Trophoblast cell (in vitro differentiated cells and primary cell): Measurements from ENCODE around the gene PKD1.

Experiments
- DNase-seq, 2 donors: peaks; one replicate each; pipeline ENCODE4 v3.0.0-alpha.2; 2016
- H2AFZ ChIP-seq: 2 replicates; pipeline ENCODE4 v1.6.1; 2013; ENCODE audit warnings: low read length, moderate library complexity, mild to moderate bottlenecking; ENCODE audit not compliant: insufficient read depth, poor library complexity
- H2AK5ac ChIP-seq: 2 replicates; pipeline ENCODE4 v1.6.1; 2013; ENCODE audit warnings: mild to moderate bottlenecking, low read length
- H2BK120ac ChIP-seq: 2 replicates; pipeline ENCODE4 v1.6.1; 2013; ENCODE audit warnings: low read length, mild to moderate bottlenecking, moderate library complexity; ENCODE audit not compliant: insufficient read depth, poor library complexity
- H2BK12ac ChIP-seq: 2 replicates; pipeline ENCODE4 v1.6.1; 2013; ENCODE audit warnings: mild to moderate bottlenecking, low read length, moderate library complexity
- H2BK5ac ChIP-seq: 2 replicates; pipeline ENCODE4 v1.6.1; 2013; ENCODE audit warnings: low read length, low read depth, moderate library complexity, mild to moderate bottlenecking; ENCODE audit not compliant: poor library complexity
- H3K14ac ChIP-seq: 2 replicates; pipeline ENCODE4 v1.6.1; 2013; ENCODE audit warnings: mild to moderate bottlenecking, low read length
- H3K18ac ChIP-seq: 2 replicates; pipeline ENCODE4 v1.6.1; 2013; ENCODE audit warnings: mild to moderate bottlenecking, low read length
- H3K23ac ChIP-seq: 2 replicates; pipeline ENCODE4 v1.6.1; 2013; ENCODE audit warnings: low read length
- H3K27ac ChIP-seq: 2 replicates; pipeline ENCODE4 v1.5.1; 2013; ENCODE audit warnings: low read depth, mild to moderate bottlenecking, inconsistent platforms, low read length, moderate library complexity
- H3K27me3 ChIP-seq: 2 replicates; pipeline ENCODE4 v1.6.1; 2013; ENCODE audit warnings: inconsistent platforms, mild to moderate bottlenecking, low read length, moderate library complexity; ENCODE audit not compliant: insufficient read depth
- H3K36me3 ChIP-seq, 2 experiments: 1 replicate in 1 of 2; 2 replicates in 1 of 2; pipeline ENCODE4 v1.6.1; 2013; ENCODE audit warnings: low read length in 2 of 2, mild to moderate bottlenecking in 2 of 2, moderate library complexity in 1 of 2; ENCODE audit not compliant: insufficient read depth in 2 of 2, control insufficient read depth in 1 of 2
- H3K4ac ChIP-seq: 2 replicates; pipeline ENCODE4 v1.6.1; 2013; ENCODE audit warnings: low read depth, mild to moderate bottlenecking, low read length, moderate library complexity
- H3K4me1 ChIP-seq, 2 experiments: 1 replicate in 1 of 2; 2 replicates in 1 of 2; pipeline ENCODE4 v1.6.1; 2013; ENCODE audit warnings: low read length in 2 of 2, mild to moderate bottlenecking in 2 of 2, moderate library complexity in 1 of 2; ENCODE audit not compliant: insufficient read depth in 2 of 2, control insufficient read depth in 1 of 2
- H3K4me2 ChIP-seq: 2 replicates; pipeline ENCODE4 v1.6.1; 2013; ENCODE audit warnings: inconsistent platforms, mild to moderate bottlenecking, low read length, moderate library complexity
- H3K4me3 ChIP-seq: 2 replicates; pipeline ENCODE4 v1.5.1; 2013; ENCODE audit warnings: mild to moderate bottlenecking, low read depth, low read length, inconsistent platforms
- H3K79me1 ChIP-seq: one replicate; pipeline ENCODE4 v1.6.1; 2013; ENCODE audit warnings: low read length
- H3K79me2 ChIP-seq: 2 replicates; pipeline ENCODE4 v1.6.1; 2013; ENCODE audit warnings: low read length, mild to moderate bottlenecking; ENCODE audit not compliant: control insufficient read depth, insufficient read depth, poor library complexity
- H3K9ac ChIP-seq: 2 replicates; pipeline ENCODE4 v1.6.1; 2013; ENCODE audit warnings: mild to moderate bottlenecking, low read length
- H3K9me3 ChIP-seq: 2 replicates; pipeline ENCODE4 v1.6.1; 2013; ENCODE audit warnings: low read depth, mild to moderate bottlenecking, control low read depth, inconsistent platforms, low read length; ENCODE audit not compliant: insufficient read depth
- H4K12ac ChIP-seq: 2 replicates; pipeline ENCODE4 v1.6.1; 2013; ENCODE audit warnings: low read depth, mild to moderate bottlenecking, low read length, moderate library complexity
- H4K8ac ChIP-seq: 2 replicates; pipeline ENCODE4 v1.6.1; 2013; ENCODE audit warnings: low read depth, mild to moderate bottlenecking, low read length, moderate library complexity
- H4K91ac ChIP-seq: one replicate; pipeline ENCODE4 v1.6.1; 2013; ENCODE audit warnings: low read depth, mild to moderate bottlenecking, low read length, moderate library complexity
- WGBS: extraction: QIAGEN DNeasy Blood & Tissue Kit; methylation state at CpG from one replicate; pipeline ENCODE4 v1.1.7; 2013; ENCODE audit warnings: missing lambda C conversion rate; ENCODE audit not compliant: insufficient read length, insufficient coverage; ENCODE audit errors: extremely low coverage; 5-methylcytosine and 5-hydroxymethylcytosine counted together

The PKD1 gene

DNA sequence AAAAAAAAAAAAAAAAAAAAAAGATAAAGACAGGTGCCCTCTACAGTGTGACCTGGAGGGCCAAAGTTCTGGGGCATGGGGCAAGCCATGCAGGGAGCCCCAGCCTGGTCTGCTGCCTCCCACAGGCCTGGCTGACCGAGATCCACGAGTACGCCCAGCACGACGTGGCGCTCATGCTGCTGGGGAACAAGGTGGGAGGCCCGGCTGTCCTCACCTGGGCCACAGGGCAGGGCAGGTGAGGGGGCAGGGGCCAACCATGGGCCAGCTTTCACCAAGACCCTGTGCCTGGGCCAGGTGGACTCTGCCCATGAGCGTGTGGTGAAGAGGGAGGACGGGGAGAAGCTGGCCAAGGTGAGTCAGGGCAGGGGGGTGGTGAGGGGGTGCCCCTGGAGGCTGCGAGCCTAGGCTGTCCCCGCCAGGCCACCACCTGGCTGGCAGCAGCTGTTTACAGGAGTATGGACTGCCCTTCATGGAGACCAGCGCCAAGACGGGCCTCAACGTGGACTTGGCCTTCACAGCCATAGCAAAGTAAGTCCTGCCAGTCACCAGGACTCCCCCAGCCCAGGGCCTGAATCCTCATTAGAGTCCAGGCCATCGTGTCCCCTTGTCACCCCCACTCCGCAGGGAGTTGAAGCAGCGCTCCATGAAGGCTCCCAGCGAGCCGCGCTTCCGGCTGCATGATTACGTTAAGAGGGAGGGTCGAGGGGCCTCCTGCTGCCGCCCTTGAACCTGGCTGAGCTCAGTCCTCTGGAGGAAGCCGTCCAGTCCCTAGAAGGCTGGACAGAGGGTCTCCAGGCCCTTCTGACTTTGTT is 17.2 kb upstream of the PKD1 start:
- no peak for DNase-seq
- peak overlapping the region; percentile 29 for H3K27ac ChIP-seq
- H2BK12ac ChIP-seq = no peak overlapping the region
- H3K14ac ChIP-seq = peak overlapping the region; percentile 38
- no peak overlapping the region for H3K23ac ChIP-seq
- peak overlapping the region; percentile 44 for H3K4ac ChIP-seq
- H3K36me3 ChIP-seq = peaks cover 24 to 27% of the 10 kb centered on the region in 2 experiments
- H2BK5ac ChIP-seq = no peak overlapping the region
- H2AFZ ChIP-seq = no peak overlapping the region
- peaks cover 20% of the 10 kb centered on the region for H3K79me1 ChIP-seq
- H3K9me3 ChIP-seq = peaks cover 2% of the 10 kb centered on the region
- H3K27me3 ChIP-seq = no peaks in the 10 kb centered on the region
- peak overlapping the region; percentile 14 for H2BK120ac ChIP-seq
- peak overlapping the region; percentile 13 for H4K8ac ChIP-seq
- peak overlapping the region; percentile 98 for H3K4me3 ChIP-seq
- H3K79me2 ChIP-seq = peaks cover 38% of the 10 kb centered on the region
- no CpG with 5 or more reads among the region's 25 CpGs for WGBS
- H2AK5ac ChIP-seq = no peak overlapping the region
- peak overlapping the region; percentile 90 for H3K4me2 ChIP-seq
- H4K12ac ChIP-seq = peak overlapping the region; percentile 31
- H4K91ac ChIP-seq = no peak overlapping the region
- H3K9ac ChIP-seq = peak overlapping the region; percentile 86
- peaks cover 43 to 51% of the 10 kb centered on the region in 2 experiments for H3K4me1 ChIP-seq
- H3K18ac ChIP-seq = peak overlapping the region; percentile 12

GRCh38 chr16:2151188-2152091 is 15.7 kb upstream of the PKD1 start:
- Histone ChIP-seq H3K18ac (peak overlapping the region; percentile 4), H3K4me3 (no peak overlapping the region), H4K8ac (no peak overlapping the region), H3K79me2 (peaks cover 25% of the 10 kb centered on the region), H3K9me3 (peaks cover 2% of the 10 kb centered on the region), H2BK120ac (no peak overlapping the region), H3K9ac (no peak overlapping the region), H2BK5ac (no peak overlapping the region), H4K91ac (no peak overlapping the region), H3K4ac (no peak overlapping the region), H3K4me1 (peaks cover 36 to 44% of the 10 kb centered on the region in 2 experiments), H3K23ac (no peak overlapping the region), H3K14ac (no peak overlapping the region), H3K27ac (no peak overlapping the region), H4K12ac (no peak overlapping the region), H3K4me2 (peak overlapping the region; percentile 23), H2BK12ac (no peak overlapping the region), H3K27me3 (no peaks in the 10 kb centered on the region), H3K36me3 (peaks cover 22 to 24% of the 10 kb centered on the region in 2 experiments), H3K79me1 (peaks cover 20% of the 10 kb centered on the region), H2AFZ (no peak overlapping the region), H2AK5ac (no peak overlapping the region)
- WGBS = no CpG with 5 or more reads among the region's 13 CpGs
- no peak for DNase-seq

- Histone ChIP-seq H3K18ac (no peak overlapping the region), H2BK12ac (no peak overlapping the region), H2AFZ (no peak overlapping the region), H3K9me3 (peaks cover 2% of the 10 kb centered on the region), H4K8ac (no peak overlapping the region), H3K79me2 (peaks cover 19% of the 10 kb centered on the region), H2BK120ac (no peak overlapping the region), H3K27ac (no peak overlapping the region), H3K36me3 (peaks cover 22 to 24% of the 10 kb centered on the region in 2 experiments), H3K4me2 (no peak overlapping the region), H3K4ac (no peak overlapping the region), H4K91ac (no peak overlapping the region), H2BK5ac (no peak overlapping the region), H2AK5ac (no peak overlapping the region), H3K4me3 (no peak overlapping the region), H3K79me1 (peaks cover 16% of the 10 kb centered on the region), H3K4me1 (peaks cover 36 to 43% of the 10 kb centered on the region in 2 experiments), H3K23ac (no peak overlapping the region), H4K12ac (no peak overlapping the region), H3K14ac (no peak overlapping the region), H3K9ac (no peak overlapping the region), H3K27me3 (no peaks in the 10 kb centered on the region)
- DNase-seq = no peak
- WGBS = no CpG with 5 or more reads among the region's 18 CpGs
Observed at GRCh38 chr16:2150418-2151187, 14.9 kb upstream of the PKD1 start.
